K562 (cell line): Measurements from ENCODE around the gene CSRP2. TPM values are rescaled to one million over a fixed set of nuclear protein-coding genes. Genes with fewer than 3 reads are reported as not detected.

Experiments
- ATAC-seq: fragments of 200-7000 bp; cut with Tn5 transposase; 3 replicates; pipeline ENCODE4 v1.9.1; 2020; ENCODE audit warnings: moderate library complexity
- BruUV-seq: library from RNA; stranded (reverse); fragments of 400-500 nt; replicated peaks from 2 replicates; lab custom pipeline; 2021; lab: Mats Ljungman, UMichigan
- CTCF ChIA-PET: fragments of 300-600 bp; formaldehyde crosslinking; extraction: SDS; loops from one replicate; lab custom pipeline; 2021; ENCODE audit warnings: low intra/inter-chr PET ratio; lab: Yijun Ruan, JAX
- POLR2A ChIA-PET: fragments of 300-600, 350-650 bp; sonication (Branson Sonifier 250); formaldehyde crosslinking; extraction: SDS; loops from one replicate; lab custom pipeline; 2021; ENCODE audit warnings: antibody characterized with exemption, inconsistent platforms; lab: Yijun Ruan, JAX
- DNase-seq, 4 experiments: peaks; one replicate each; pipeline versions ENCODE4 v3.0.0 to v3.0.0-alpha.2; 2011 to 2018; ENCODE audit warnings: low spot score in 3 of 4, mixed read lengths in 3 of 4; ENCODE audit errors: extremely low read depth in 1 of 4
- FAIRE-seq: peaks from 2 replicates; lab custom pipeline; 2011; peaks lifted over from hg19 to GRCh38; lab: Jason Lieb, UNC
- H2AFZ ChIP-seq: 2 replicates; pipeline ENCODE4 v1.6.0; 2011; ENCODE audit warnings: low read depth, low read length, control low read depth, inconsistent platforms
- H3K27ac ChIP-seq: fragments of 200-600 bp; 3 replicates; pipeline ENCODE4 v1.8.0; 2011; ENCODE audit warnings: low read depth, mild to moderate bottlenecking, control low read depth, inconsistent platforms, low read length, moderate library complexity, mixed read lengths; ENCODE audit errors: extremely low read depth
- H3K27me3 ChIP-seq, 2 experiments: fragments of 300-600 bp in 1 of 2; 2 replicates in 1 of 2; 3 replicates in 1 of 2; pipeline versions ENCODE4 v1.6.0 to v1.8.0; 2011; ENCODE audit warnings: inconsistent platforms in 2 of 2, low read length in 2 of 2, mild to moderate bottlenecking in 1 of 2, mixed read lengths in 1 of 2, moderate library complexity in 1 of 2; ENCODE audit not compliant: control insufficient read depth in 2 of 2, insufficient read depth in 2 of 2
- H3K36me3 ChIP-seq: fragments of 300-600 bp; 3 replicates; pipeline ENCODE4 v1.8.0; 2011; ENCODE audit warnings: mild to moderate bottlenecking, low read length, inconsistent platforms; ENCODE audit not compliant: control insufficient read depth, insufficient read depth
- H3K4me1 ChIP-seq, 2 experiments: fragments of 200-600 bp in 1 of 2; replicated peaks in 1 of 2; 2 replicates in 1 of 2; 3 replicates in 1 of 2; pipeline versions ENCODE4 v1.5.1 to v1.8.0; 2011; ENCODE audit warnings: inconsistent platforms in 2 of 2, low read length in 2 of 2, mild to moderate bottlenecking in 1 of 2, mixed read lengths in 1 of 2, moderate library complexity in 1 of 2; ENCODE audit not compliant: control insufficient read depth in 2 of 2, insufficient read depth in 2 of 2
- H3K4me2 ChIP-seq: 2 replicates; pipeline ENCODE4 v1.6.1; 2011; ENCODE audit warnings: low read length, control low read depth, inconsistent platforms, mixed read lengths; ENCODE audit not compliant: insufficient read depth
- H3K4me3 ChIP-seq: fragments of 200-600 bp; sonication (generic), shearing (Covaris generic); 2 replicates; pipeline ENCODE4 v1.5.1; 2016; ENCODE audit warnings: control low read depth, inconsistent platforms
- H3K79me2 ChIP-seq: fragments of 200-600 bp; 3 replicates; pipeline ENCODE4 v1.8.0; 2011; ENCODE audit warnings: low read length, inconsistent platforms; ENCODE audit not compliant: control insufficient read depth, insufficient read depth
- H3K9ac ChIP-seq, 2 experiments: 2 replicates each; pipeline versions ENCODE4 v1.6.0 to v1.6.1; 2011; ENCODE audit warnings: low read depth in 2 of 2, low read length in 2 of 2, control low read depth in 1 of 2, inconsistent platforms in 1 of 2, mild to moderate bottlenecking in 1 of 2, mixed read lengths in 1 of 2; ENCODE audit not compliant: insufficient read depth in 1 of 2
- H3K9me1 ChIP-seq: one replicate; pipeline ENCODE4 v1.6.0; 2011; ENCODE audit warnings: inconsistent platforms, mild to moderate bottlenecking, low read length, moderate library complexity; ENCODE audit not compliant: control insufficient read depth, insufficient read depth
- H3K9me3 ChIP-seq: replicated peaks from 2 replicates; pipeline ENCODE4 v1.5.1; 2011; ENCODE audit warnings: low read depth, low read length, inconsistent platforms; ENCODE audit not compliant: control insufficient read depth, insufficient read depth
- H4K20me1 ChIP-seq: replicated peaks from 2 replicates; pipeline ENCODE4 v1.6.1; 2011; ENCODE audit warnings: low read length, inconsistent platforms, mixed read lengths; ENCODE audit not compliant: control insufficient read depth, insufficient read depth
- PREB ChIP-seq: sonication (generic); formaldehyde crosslinking; IDR thresholded peaks from 2 replicates; pipeline ENCODE4 v1.8.1; 2023; ENCODE audit warnings: mild to moderate bottlenecking, missing genetic modification reagents
- U2AF1 ChIP-seq: fragments of 200-400 bp; formaldehyde crosslinking; optimal IDR thresholded peaks from 2 replicates; pipeline ENCODE3; 2017; ENCODE audit warnings: mild to moderate bottlenecking, low read depth, low read length, moderate library complexity
- ZNF512 ChIP-seq: IDR thresholded peaks from 2 replicates; pipeline ENCODE4 v1.6.1; 2016; ENCODE audit warnings: missing genetic modification characterization, missing compliant biosample characterization
- WGBS: fragments of 100-300 bp; shearing (Covaris generic); methylation state at CpG from one replicate; pipeline ENCODE4 v1.1.6; 2016; ENCODE audit warnings: low coverage, mixed read lengths; ENCODE audit not compliant: insufficient coverage; ENCODE audit errors: missing lambda C conversion rate; 5-methylcytosine and 5-hydroxymethylcytosine counted together
- in situ Hi-C: fragments of 300-500 bp; cut with MboI; formaldehyde crosslinking; loops from 4 replicates; pipeline ENCODE4 v1.15.0; 2018; ENCODE audit warnings: inconsistent platforms, mixed read lengths
- intact Hi-C: fragments of 100-400 bp; cut with micrococcal nuclease; formaldehyde crosslinking; loops from 2 replicates; pipeline ENCODE4 v1.14.2; 2022
- polyA plus RNA-seq, 8 experiments: library from polyadenylated mRNA; depleted of rRNA in 4 of 8; stranded (reverse) in 5 of 8; unstranded in 3 of 8; fragments of >200 nt; fragmentation: Nextera tagmentation in 2 of 8; fragmentation: Illumina TruSeq in 1 of 8; extraction: Ambion mirVana in 2 of 8; extraction: Trizol in 1 of 8; gene quantifications; 2 replicates each; pipeline versions ENCODE4 v1.2.1 to v1.2.3, GENCODE V29; 2011 to 2014; ENCODE audit warnings: inconsistent platforms in 1 of 8, missing spikeins in 1 of 8
- total RNA-seq, 7 experiments: library from RNA; depleted of rRNA in 6 of 7; stranded (reverse); fragments of >200 nt in 6 of 7; fragmentation: Illumina TruSeq in 2 of 7; extraction: Trizol in 2 of 7; gene quantifications; 2 replicates each; pipeline versions ENCODE4 v1.2.1 to v1.2.3, GENCODE V29; 2011 to 2021; ENCODE audit warnings: low replicate concordance in 1 of 7

CSRP2 gene
- total and polyA plus RNA-seq, 9 of the 15 experiments (the other 6 are each of a cell fraction or from before 2014, with no cell fraction given): 0.32 to 6.2 (median 2.3) TPM

- no peaks in the 10 kb centered on the region for H3K27me3 ChIP-seq
- no peak overlapping the region for H3K27ac ChIP-seq
- no peaks in the 10 kb centered on the region for H3K9me3 ChIP-seq
- in situ Hi-C loops (no loop called here), intact Hi-C loops (no loop called here)
- no peaks in the 10 kb centered on the region for H3K36me3 ChIP-seq
- no TSS peak for BruUV-seq
- peaks cover 6 to 14% of the 10 kb centered on the region in 2 experiments; a peak in 4 of 5 replicates for H3K4me1 ChIP-seq
- no peak overlapping the region for H3K4me2 ChIP-seq
- H3K9ac ChIP-seq: no peak overlapping the region
- WGBS: 74% methylated on average over 8 of the region's 8 CpGs
- no peak for ATAC-seq
- H4K20me1 ChIP-seq: no peaks in the 10 kb centered on the region
- CTCF ChIA-PET: no interaction called here
- peak; percentile 15 for FAIRE-seq
- no peak overlapping the region for H2AFZ ChIP-seq
- no peak for TF ChIP-seq PREB (CRISPR knock-in tag)
- TF ChIP-seq U2AF1: no peak
- TF ChIP-seq ZNF512 (tag): no peak
- DNase-seq: no peak
- POLR2A ChIA-PET: interaction anchor here (0.6 kb wide), 1 partner anchor 537 kb away, joined by 3 read pairs; no protein-coding TSS in a partner anchor
- H3K79me2 ChIP-seq: no peaks in the 10 kb centered on the region
- no peaks in the 10 kb centered on the region for H3K9me1 ChIP-seq
- no peak overlapping the region for H3K4me3 ChIP-seq
Measured at GRCh38 chr12:76866726-76867125, 12.1 kb downstream of the CSRP2 start.
